Osteocyte (in vitro differentiated cells): ENCODE results near the gene PLA2G12A. TPM values are rescaled to one million over a fixed set of nuclear protein-coding genes. Genes with fewer than 3 reads are reported as not detected.

Source experiments
- DNase-seq: peaks from one replicate; pipeline ENCODE4 v3.0.0; 2021; ENCODE audit warnings: mixed read lengths; ENCODE audit not compliant: unreplicated experiment; ENCODE audit errors: extremely low spot score
- H3K27ac Mint-ChIP-seq: one replicate; pipeline ENCODE4 v1.8.0; 2021; ENCODE audit warnings: mild to moderate bottlenecking, mixed read lengths; ENCODE audit not compliant: unreplicated experiment
- H3K27me3 Mint-ChIP-seq: one replicate; pipeline ENCODE4 v1.8.0; 2021; ENCODE audit warnings: mixed read lengths; ENCODE audit not compliant: unreplicated experiment
- H3K36me3 Mint-ChIP-seq: one replicate; pipeline ENCODE4 v1.8.0; 2021; ENCODE audit warnings: mixed read lengths; ENCODE audit not compliant: unreplicated experiment
- H3K4me1 Mint-ChIP-seq: one replicate; pipeline ENCODE4 v1.8.0; 2021; ENCODE audit warnings: mixed read lengths; ENCODE audit not compliant: unreplicated experiment
- H3K4me3 Mint-ChIP-seq: one replicate; pipeline ENCODE4 v1.8.0; 2021; ENCODE audit warnings: mild to moderate bottlenecking, moderate library complexity, mixed read lengths; ENCODE audit not compliant: unreplicated experiment
- H3K9me3 Mint-ChIP-seq: one replicate; pipeline ENCODE4 v1.8.0; 2021; ENCODE audit warnings: mixed read lengths; ENCODE audit not compliant: unreplicated experiment
- CTCF ChIP-seq: fragments of 200-600 bp; sonication (generic); IDR thresholded peaks from 2 replicates; pipeline ENCODE4 v1.5.0; 2021; ENCODE audit warnings: antibody characterized with exemption, mild to moderate bottlenecking, moderate library complexity
- total RNA-seq: library from RNA; stranded (reverse); gene quantifications from 2 replicates; pipeline ENCODE4 v1.2.1, GENCODE V29; 2021

PLA2G12A gene
- total RNA-seq, 1 donor from 2014 or later: 38.6 TPM

GRCh38 chr4:109749388-109750082 is 19.7 kb upstream of the PLA2G12A start:
- Mint-ChIP-seq H3K4me3 (no peak overlapping the region), H3K36me3 (no peaks in the 10 kb centered on the region), H3K27me3 (peaks cover 15% of the 10 kb centered on the region), H3K4me1 (no peaks in the 10 kb centered on the region), H3K27ac (no peak overlapping the region), H3K9me3 (no peaks in the 10 kb centered on the region)
- no peak for DNase-seq
- TF ChIP-seq CTCF: no peak

- no peaks in the 10 kb centered on the region for H3K36me3 Mint-ChIP-seq
- no peaks in the 10 kb centered on the region for H3K9me3 Mint-ChIP-seq
- H3K27ac Mint-ChIP-seq: no peak overlapping the region
- peaks cover 19% of the 10 kb centered on the region for H3K27me3 Mint-ChIP-seq
- TF ChIP-seq CTCF: no peak
- H3K4me1 Mint-ChIP-seq: no peaks in the 10 kb centered on the region
- no peak overlapping the region for H3K4me3 Mint-ChIP-seq
- no peak for DNase-seq
Measured at GRCh38 chr4:109748114-109748513, 18.2 kb upstream of the PLA2G12A start.

- no peaks in the 10 kb centered on the region for H3K4me1 Mint-ChIP-seq
- H3K4me3 Mint-ChIP-seq: no peak overlapping the region
- H3K27ac Mint-ChIP-seq: no peak overlapping the region
- H3K9me3 Mint-ChIP-seq: no peaks in the 10 kb centered on the region
- H3K36me3 Mint-ChIP-seq: no peaks in the 10 kb centered on the region
- no peak for TF ChIP-seq CTCF
- DNase-seq: no peak
- peaks cover 31% of the 10 kb centered on the region for H3K27me3 Mint-ChIP-seq
Measured at GRCh38 chr4:109746728-109747127, 16.9 kb upstream of the PLA2G12A start.

GRCh38 chr4:109745830-109746229 is 16.0 kb upstream of the PLA2G12A start:
- Mint-ChIP-seq H3K4me3 (no peak overlapping the region), H3K27me3 (peaks cover 40% of the 10 kb centered on the region), H3K4me1 (no peaks in the 10 kb centered on the region), H3K9me3 (no peaks in the 10 kb centered on the region), H3K27ac (no peak overlapping the region), H3K36me3 (no peaks in the 10 kb centered on the region)
- TF ChIP-seq CTCF: no peak
- DNase-seq: no peak

- no peak overlapping the region for H3K4me3 Mint-ChIP-seq
- no peak for TF ChIP-seq CTCF
- H3K36me3 Mint-ChIP-seq: no peaks in the 10 kb centered on the region
- no peak overlapping the region for H3K27ac Mint-ChIP-seq
- DNase-seq: no peak
- H3K4me1 Mint-ChIP-seq: no peaks in the 10 kb centered on the region
- H3K9me3 Mint-ChIP-seq: no peaks in the 10 kb centered on the region
- H3K27me3 Mint-ChIP-seq: peaks cover 40% of the 10 kb centered on the region
Measured at GRCh38 chr4:109739547-109739946, 9.7 kb upstream of the PLA2G12A start.
